IPS-NIHi7 (cell line): Measurements from ENCODE around the gene CBY2.
"Not testable (repeated sequence)": the region's sequence is repeated elsewhere in the genome, so short reads cannot be mapped to it uniquely, and the experiment has no call there.

Experiments
- DNase-seq: peaks from one replicate; pipeline ENCODE4 v3.0.0; 2012; ENCODE audit warnings: mixed read lengths; ENCODE audit errors: extremely low spot score

CBY2 gene

GRCh38 chr13:45702088-45702487 is at the start of gene CBY2:
Gene CBY2 (plus strand): TSS chr13:45702320. CDS start chr13:45702391, 71 bp downstream.
- DNase-seq, result no peak

- no peak for DNase-seq
Measured at GRCh38 chr13:45654633-45655349, 47.3 kb upstream of the CBY2 start.

- no peak for DNase-seq
Measured at GRCh38 chr13:45658586-45659235, 43.4 kb upstream of the CBY2 start.

- DNase-seq, result no peak
Measured at GRCh38 chr13:45659536-45659935, 42.6 kb upstream of the CBY2 start.

- not testable (repeated sequence) for DNase-seq
Measured at GRCh38 chr13:45660458-45660857, 41.7 kb upstream of the CBY2 start.

GRCh38 chr13:45662162-45662561 is 40.0 kb upstream of the CBY2 start:
- DNase-seq, result no peak

GRCh38 chr13:45662903-45663302 is 39.2 kb upstream of the CBY2 start:
- not testable (repeated sequence) for DNase-seq

- not testable (repeated sequence) for DNase-seq
Measured at GRCh38 chr13:45669626-45670025, 32.5 kb upstream of the CBY2 start.

GRCh38 chr13:45670189-45670885 is 31.8 kb upstream of the CBY2 start:
- DNase-seq, result no peak

- no peak for DNase-seq
Measured at GRCh38 chr13:45674908-45675307, 27.2 kb upstream of the CBY2 start.

GRCh38 chr13:45678282-45678681 is 23.8 kb upstream of the CBY2 start:
- DNase-seq, result peak; percentile 51

- no peak for DNase-seq
Measured at GRCh38 chr13:45681113-45681512, 21.0 kb upstream of the CBY2 start.

- DNase-seq, result no peak
Measured at GRCh38 chr13:45682494-45683008, 19.6 kb upstream of the CBY2 start.

GRCh38 chr13:45683701-45684100 is 18.4 kb upstream of the CBY2 start:
- peak; percentile 49 for DNase-seq

GRCh38 chr13:45688577-45688976 is 13.5 kb upstream of the CBY2 start:
- DNase-seq, result no peak

GRCh38 chr13:45690636-45691035 is 11.5 kb upstream of the CBY2 start:
- no peak for DNase-seq

GRCh38 chr13:45691251-45691650 is 10.9 kb upstream of the CBY2 start:
- no peak for DNase-seq

- DNase-seq, result no peak
Measured at GRCh38 chr13:45691667-45692066, 10.5 kb upstream of the CBY2 start.

- no peak for DNase-seq
Measured at GRCh38 chr13:45695198-45695730, 6.9 kb upstream of the CBY2 start.

GRCh38 chr13:45696610-45697226 is 5.4 kb upstream of the CBY2 start:
- no peak for DNase-seq

GRCh38 chr13:45700971-45701900 is 884 bp upstream of the CBY2 start:
- DNase-seq, result no peak
